HG03045 (cell line): ENCODE measurements around the gene GLT1D1.

Source experiments
- ATAC-seq: cut with Tn5 transposase; IDR thresholded peaks from one replicate; pipeline ENCODE4 v1.9.1; 2021; ENCODE audit warnings: mild to moderate bottlenecking, moderate library complexity; ENCODE audit not compliant: unreplicated experiment

Gene GLT1D1

GRCh38 chr12:128991716-128992115 is 138.4 kb downstream of the GLT1D1 start:
- ATAC-seq: no peak

- ATAC-seq: no peak
These were observed 138.8 kb downstream of the GLT1D1 start for GRCh38 chr12:128992116-128992515.

GRCh38 chr12:128992550-128992949 is 139.3 kb downstream of the GLT1D1 start:
- no peak for ATAC-seq

- no peak for ATAC-seq
These were observed 141.6 kb downstream of the GLT1D1 start for GRCh38 chr12:128994856-128995255.

- no peak for ATAC-seq
These were observed 142.3 kb downstream of the GLT1D1 start for GRCh38 chr12:128995619-128996018.

GRCh38 chr12:129001826-129002225 is 148.5 kb downstream of the GLT1D1 start:
- no peak for ATAC-seq

GRCh38 chr12:129002427-129002826 is 149.1 kb downstream of the GLT1D1 start:
- no peak for ATAC-seq

- ATAC-seq: no peak
These were observed 152.1 kb downstream of the GLT1D1 start for GRCh38 chr12:129005416-129005815.

- ATAC-seq: no peak
These were observed 152.6 kb downstream of the GLT1D1 start for GRCh38 chr12:129005829-129006228.

- ATAC-seq: no peak
These were observed 156.8 kb downstream of the GLT1D1 start for GRCh38 chr12:129009833-129010622.

GRCh38 chr12:129016159-129016558 is 162.9 kb downstream of the GLT1D1 start:
- ATAC-seq: no peak

- no peak for ATAC-seq
These were observed 171.8 kb downstream of the GLT1D1 start for GRCh38 chr12:129025055-129025454.

- no peak for ATAC-seq
These were observed 175.6 kb downstream of the GLT1D1 start for GRCh38 chr12:129028844-129029243.
